D721Med (cell line): ENCODE measurements around the gene DPF3.

ENCODE experiments used
- DNase-seq: peaks from one replicate; pipeline ENCODE4 v3.0.0; 2011; ENCODE audit warnings: low spot score; ENCODE audit not compliant: insufficient read length
- FAIRE-seq: peaks from 2 replicates; lab custom pipeline; 2011; peaks lifted over from hg19 to GRCh38; lab: Jason Lieb, UNC
- CTCF ChIP-seq: IDR thresholded peaks from 2 replicates; pipeline ENCODE4 v1.5.1; 2012; ENCODE audit warnings: mild to moderate bottlenecking, control low read depth; ENCODE audit not compliant: insufficient read depth; ENCODE audit errors: missing control alignments

DPF3 gene

GRCh38 chr14:72605921-72606220 lies 288.0 kb downstream of the DPF3 start:
- no peak for FAIRE-seq
- TF ChIP-seq CTCF, result no peak
- no peak for DNase-seq

DNA sequence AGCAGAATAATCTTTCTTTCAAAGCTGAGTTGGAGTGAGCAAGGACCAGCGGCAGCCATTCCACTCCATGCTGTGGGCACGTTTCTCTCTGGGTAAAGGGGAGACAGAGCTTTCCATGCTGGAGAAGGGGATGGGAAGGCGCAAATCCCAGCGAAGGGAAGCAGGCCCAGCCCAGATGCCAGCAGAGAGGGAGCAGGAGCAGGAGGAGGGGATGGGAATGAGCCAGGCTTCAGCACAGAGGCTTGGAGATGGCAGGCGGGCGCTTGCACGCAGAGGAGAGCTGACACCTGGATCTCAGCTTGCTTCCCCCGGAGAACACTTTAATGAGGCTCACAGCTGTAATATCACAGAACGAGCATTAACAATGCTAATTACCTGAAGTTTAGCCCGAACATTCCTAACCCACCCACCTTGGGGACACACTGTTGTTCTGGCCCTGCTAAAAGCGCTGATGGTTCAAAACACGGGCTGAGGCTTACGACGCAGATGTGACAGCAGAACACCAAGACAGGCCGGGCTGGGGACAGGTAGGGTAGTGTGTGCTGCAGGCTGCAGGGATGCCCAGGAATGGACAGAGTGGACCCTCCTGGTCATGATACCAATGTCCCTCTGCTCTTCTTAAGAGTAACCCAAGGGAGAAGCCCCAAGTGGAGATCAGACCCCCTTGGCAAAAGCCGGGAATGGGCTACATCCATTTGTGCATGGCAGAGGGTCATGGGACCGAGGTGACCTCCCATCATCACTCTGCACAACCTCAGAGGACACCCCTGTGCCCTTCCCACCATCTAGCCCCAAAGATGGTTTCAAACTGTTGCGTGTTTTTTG lies 288.6 kb downstream of the DPF3 start:
- no peak for TF ChIP-seq CTCF
- DNase-seq, result no peak
- no peak for FAIRE-seq

DNA sequence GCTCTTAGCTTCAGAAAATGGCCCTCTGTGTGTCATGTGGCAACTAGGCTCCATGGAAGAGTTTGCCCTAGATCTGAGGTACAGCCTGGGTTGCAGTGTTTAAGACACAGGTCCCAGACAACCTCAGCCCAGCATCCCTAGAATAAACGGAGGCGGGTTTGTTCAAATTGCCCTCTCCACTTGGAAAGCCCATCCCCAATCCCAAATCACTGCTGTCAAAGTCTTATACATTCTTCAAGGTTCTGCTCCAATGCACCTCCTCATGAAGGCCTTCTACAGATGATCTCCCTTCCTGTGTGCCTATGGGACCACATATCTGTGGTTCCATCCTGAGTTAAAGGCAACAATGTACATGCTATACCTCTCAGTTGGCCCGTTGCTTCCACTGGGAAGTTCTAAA lies 289.8 kb downstream of the DPF3 start:
- TF ChIP-seq CTCF, result no peak

DNA sequence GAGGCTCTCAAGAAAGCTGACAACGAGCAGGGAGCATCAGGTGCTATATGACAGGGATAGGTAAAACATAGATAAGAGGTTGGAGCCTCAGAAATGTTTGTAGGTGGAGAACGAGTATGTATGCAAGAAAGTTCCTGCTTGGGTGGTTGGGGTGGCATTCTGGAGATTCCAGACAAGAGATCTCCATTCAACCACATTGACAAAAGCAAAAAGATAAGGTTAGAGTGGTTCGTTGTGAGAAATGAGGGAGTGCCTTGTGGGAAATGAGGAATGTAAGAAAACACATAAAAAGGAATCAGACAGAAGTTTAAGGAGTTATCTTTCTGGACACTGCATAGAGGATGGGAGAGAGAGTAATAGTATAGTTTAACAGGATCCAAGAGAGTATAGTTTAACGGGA lies 290.3 kb downstream of the DPF3 start:
- no peak for TF ChIP-seq CTCF
- DNase-seq, result no peak
- FAIRE-seq, result no peak

More for the DNA sequence above, 289.8 kb downstream of the DPF3 start:
- DNase-seq (no peak), FAIRE-seq (no peak)

DNA sequence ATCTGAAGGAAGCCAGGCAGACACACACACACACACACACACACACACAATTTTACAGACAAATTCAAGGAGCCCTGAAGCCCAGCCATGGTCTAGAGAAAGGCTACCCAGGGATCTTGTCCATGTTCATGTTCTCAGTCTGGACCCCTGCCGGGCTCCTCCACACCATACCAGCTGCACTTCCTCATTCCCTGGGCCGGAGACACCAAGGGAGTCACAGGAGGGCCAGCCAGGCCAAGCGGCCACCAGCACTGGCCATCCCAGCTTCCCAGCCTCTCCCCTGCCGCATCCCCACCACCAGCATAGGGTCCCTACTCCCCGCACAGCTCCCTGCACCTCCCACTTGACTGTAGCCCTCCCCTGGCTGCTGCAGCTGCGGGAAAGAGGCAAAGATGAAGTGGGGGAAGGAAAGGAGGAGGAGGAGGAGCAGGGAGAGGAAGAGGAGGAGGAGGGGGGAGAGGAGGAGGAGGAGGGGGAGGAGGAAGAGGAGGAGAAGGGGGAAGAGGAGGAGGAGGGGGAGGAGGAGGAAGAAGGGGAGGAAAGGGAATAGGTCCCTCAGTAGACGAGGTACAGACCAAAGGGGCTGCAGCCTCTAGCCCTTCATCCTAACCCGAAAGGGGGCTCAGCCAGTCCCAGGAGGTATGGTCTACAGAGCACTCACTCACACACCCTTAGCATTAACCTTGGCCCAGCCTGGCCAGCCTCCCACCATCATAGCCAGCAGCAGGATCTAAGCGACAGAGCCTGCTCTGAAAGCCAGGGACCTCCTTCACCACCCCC lies 293.2 kb downstream of the DPF3 start:
- no peak for FAIRE-seq
- DNase-seq, result no peak
- no peak for TF ChIP-seq CTCF

DNA sequence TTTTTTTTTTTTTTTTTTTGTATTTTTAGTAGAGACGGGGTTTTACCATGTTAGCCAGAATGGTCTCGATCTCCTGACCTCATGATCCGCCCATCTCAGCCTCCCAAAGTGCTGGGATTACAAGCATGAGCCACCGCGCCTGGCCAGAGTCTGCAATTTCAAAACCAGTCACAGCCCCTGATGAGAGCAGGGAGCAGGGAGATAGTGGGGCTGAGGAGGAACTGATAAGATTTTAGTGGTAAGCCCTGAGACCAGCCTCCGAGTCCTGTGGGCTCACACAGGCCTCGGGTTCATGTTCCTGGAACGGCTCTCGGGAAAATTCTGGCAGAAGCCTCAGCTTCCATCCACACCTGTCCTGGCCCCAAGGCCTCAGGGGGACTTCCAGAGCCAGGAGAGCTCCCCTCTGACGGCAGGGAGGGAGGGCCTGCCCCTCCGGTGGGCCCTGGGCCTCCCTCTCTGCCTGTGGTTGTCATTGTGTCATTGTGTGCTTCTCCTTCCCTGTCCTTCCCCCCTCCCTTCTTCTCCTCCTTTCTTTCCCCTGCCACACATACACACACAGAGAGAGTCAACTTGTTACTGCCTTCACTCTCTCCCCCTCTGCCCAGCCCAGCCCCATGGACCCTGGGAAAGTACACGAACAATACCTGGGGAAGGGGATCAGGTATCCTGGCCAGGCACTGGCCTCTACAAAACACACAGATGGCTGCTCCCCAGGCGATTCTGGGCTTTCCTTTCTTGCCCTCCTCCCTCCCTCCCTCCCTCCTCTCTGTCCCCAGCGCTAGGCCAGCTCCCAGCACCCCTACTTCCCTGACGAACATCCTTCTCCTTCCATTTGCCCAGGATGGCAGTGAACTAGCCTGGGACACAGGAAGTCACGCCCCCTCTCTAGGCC lies 294.1 kb downstream of the DPF3 start:
- no peak for TF ChIP-seq CTCF
- DNase-seq (no peak), FAIRE-seq (no peak)
